SU-DHL-6 (cell line): Measurements from ENCODE around the gene KLHL18.
A peak's percentile ranks its signal among the peaks of the same experiment; 100 is the strongest.

Source experiments
- EZH2phosphoT487 ChIP-seq: fragments of 200-600 bp; sonication (generic), shearing (Covaris generic); conservative IDR thresholded peaks from 2 replicates; pipeline ENCODE4 v1.6.1; 2018; ENCODE audit warnings: mild to moderate bottlenecking, antibody characterized with exemption, low read length, moderate library complexity, mixed read lengths
- TF ChIP-seq, protein P1 (sequence below): fragments of 200-600 bp; sonication (generic); IDR thresholded peaks from one replicate; pipeline ENCODE4 v1.5.1; 2017; ENCODE audit warnings: antibody characterized with exemption, mild to moderate bottlenecking, low read length, moderate library complexity; ENCODE audit not compliant: insufficient read depth, poor library complexity, severe bottlenecking

- TF ChIP-seq, protein P1, sequence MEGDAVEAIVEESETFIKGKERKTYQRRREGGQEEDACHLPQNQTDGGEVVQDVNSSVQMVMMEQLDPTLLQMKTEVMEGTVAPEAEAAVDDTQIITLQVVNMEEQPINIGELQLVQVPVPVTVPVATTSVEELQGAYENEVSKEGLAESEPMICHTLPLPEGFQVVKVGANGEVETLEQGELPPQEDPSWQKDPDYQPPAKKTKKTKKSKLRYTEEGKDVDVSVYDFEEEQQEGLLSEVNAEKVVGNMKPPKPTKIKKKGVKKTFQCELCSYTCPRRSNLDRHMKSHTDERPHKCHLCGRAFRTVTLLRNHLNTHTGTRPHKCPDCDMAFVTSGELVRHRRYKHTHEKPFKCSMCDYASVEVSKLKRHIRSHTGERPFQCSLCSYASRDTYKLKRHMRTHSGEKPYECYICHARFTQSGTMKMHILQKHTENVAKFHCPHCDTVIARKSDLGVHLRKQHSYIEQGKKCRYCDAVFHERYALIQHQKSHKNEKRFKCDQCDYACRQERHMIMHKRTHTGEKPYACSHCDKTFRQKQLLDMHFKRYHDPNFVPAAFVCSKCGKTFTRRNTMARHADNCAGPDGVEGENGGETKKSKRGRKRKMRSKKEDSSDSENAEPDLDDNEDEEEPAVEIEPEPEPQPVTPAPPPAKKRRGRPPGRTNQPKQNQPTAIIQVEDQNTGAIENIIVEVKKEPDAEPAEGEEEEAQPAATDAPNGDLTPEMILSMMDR = peak; percentile 18
- no peak for TF ChIP-seq EZH2phosphoT487
These were observed 32.3 kb upstream of the KLHL18 start for GRCh38 chr3:47250309-47251060.
